SH-SY5Y (cell line): ENCODE results near the gene AZU1.

ENCODE experiments used
- GATA2 ChIP-seq: IDR thresholded peaks from 2 replicates; pipeline ENCODE4 v1.6.1; 2011; ENCODE audit warnings: mild to moderate bottlenecking, low read depth, low read length
- GATA3 ChIP-seq: IDR thresholded peaks from 2 replicates; pipeline ENCODE4 v1.6.1; 2011; ENCODE audit warnings: low read depth, mild to moderate bottlenecking, low read length, moderate library complexity

GRCh38 chr19:853014-853585, 25.5 kb downstream of the AZU1 start:
- no peak for TF ChIP-seq GATA2
- TF ChIP-seq GATA3, result no peak
